ENCODE results near the gene GNB1L.

The GNB1L gene

DNA sequence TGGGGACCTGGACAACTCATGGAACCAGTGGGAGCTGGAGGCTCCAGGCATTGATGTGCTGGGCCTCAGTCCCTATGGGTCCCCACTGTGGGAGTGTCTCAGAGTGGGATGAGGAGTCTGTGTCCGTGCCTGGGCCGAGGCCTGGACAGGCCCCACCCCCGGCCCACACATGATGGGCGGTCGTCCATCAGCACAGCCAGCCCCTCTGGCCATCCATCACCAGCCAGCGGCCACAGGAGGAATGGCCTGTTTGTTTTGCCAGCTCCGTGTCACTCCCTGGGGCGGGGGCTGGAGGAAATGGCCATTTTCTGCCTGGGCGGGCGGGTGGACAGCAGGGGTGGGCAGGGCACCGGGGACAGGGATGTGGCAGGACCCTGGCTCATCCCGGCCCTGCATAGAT, 107.1 kb downstream of the GNB1L start:
- no peak for TF ChIP-seq GATA3 (IDR thresholded peaks at IDR 0.05; ENCODE audit: low read depth, low read length)
- TF ChIP-seq GATA2 (IDR thresholded peaks at IDR 0.05; ENCODE audit: low read depth, low read length): no peak

DNA sequence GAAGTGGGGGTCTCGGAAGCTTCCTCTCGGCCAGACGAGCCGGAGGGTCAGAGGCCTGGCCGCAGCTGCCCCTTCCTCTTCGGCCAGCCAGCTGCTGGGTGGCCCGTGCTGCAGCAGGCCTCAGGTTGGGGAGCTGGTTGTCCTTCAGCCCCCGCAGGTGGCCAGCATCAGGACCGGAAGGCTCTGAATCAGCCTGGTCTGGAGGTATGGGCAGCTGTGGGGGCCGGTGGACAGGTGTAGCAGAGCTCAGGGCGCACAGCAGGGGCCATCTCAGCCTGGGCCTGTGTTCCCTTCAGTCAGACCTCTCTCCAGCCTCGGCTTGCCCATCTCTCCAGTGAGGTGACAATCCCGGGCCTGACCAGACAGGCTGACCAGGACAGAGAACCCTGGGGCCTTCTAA, 107.9 kb downstream of the GNB1L start:
- TF ChIP-seq GATA3 (IDR thresholded peaks at IDR 0.05; ENCODE audit: low read depth, low read length): no peak
- TF ChIP-seq GATA2 (IDR thresholded peaks at IDR 0.05; ENCODE audit: low read depth, low read length): no peak

DNA sequence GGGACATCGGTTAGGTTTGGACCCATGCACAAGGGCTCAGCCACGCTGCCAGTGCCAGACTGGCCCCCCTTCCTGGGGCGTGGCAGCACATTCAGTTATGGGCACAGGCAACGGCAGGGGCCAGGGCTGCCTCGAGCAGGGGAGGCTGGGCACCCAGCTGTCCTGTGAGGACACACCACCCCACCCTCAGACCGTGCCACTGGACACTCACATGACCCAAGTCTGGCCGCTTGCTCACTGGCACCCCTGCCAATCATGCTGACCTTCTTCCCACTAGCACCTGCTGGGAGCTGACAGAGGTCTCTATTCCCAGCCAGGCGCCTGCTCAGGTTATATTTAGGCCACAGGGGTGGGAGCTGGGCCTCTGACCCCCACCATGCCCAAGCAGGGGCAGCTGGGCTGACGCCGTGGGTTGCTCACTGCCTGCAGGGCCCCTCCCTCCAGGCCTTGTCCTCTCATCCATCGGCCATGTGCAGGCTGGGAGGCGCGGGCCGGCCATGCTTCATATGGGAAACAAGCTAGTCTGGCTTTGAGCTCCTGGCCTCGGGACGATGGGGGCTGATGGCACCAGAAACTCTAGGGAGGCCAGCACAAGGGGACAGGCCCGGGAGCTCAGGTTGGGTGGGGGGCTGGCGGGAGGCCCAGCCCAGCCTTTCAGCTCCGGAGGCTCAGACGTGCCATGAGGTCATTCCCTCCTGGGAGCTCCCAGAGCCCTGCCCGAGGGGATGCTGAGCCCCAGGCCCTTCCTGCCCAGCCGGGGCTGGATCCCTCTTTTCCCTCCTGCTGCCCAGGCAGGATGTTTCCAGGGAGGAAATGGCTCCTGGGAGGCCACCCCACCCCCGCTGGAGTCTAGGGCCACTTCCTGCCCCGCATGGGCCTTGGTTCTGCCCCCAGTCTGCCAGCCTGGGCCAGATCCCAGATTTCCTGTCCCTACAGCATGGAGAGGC, 109.2 kb downstream of the GNB1L start:
- TF ChIP-seq GATA2 (IDR thresholded peaks at IDR 0.05; ENCODE audit: low read depth, low read length) (no peak), GATA3 (IDR thresholded peaks at IDR 0.05; ENCODE audit: low read depth, low read length) (no peak)

DNA sequence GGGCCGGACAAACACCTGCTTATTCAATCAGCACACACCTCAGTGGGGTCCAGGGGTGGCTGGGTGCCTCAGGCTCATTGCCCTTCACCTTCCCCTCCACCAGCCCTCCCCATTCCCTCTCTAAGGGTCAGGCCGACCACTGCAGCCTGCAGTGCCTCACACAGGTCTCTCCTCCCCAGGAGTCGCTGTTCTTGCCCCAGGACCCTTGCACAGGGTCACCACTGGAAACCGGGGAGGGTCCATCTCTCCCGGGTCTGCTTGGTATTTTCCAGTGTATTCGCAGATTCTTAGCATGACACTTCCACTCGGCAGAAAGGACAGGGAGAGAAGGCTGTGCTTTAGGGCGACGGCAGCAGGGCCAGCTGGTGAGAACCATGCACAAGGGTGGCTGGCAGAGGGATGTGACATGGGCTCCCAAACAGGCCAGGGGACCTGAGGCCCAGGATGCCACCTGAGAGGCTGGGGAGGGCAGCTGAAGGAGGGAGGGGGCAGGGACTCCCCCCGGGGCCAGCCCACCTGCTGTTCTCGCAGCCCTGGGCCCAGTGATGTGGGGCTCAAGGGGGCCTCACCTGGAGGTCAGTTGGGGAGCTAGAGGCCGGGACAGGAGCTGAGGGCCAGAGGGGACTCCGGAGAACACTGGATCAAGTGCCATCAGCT, 110.2 kb downstream of the GNB1L start:
- TF ChIP-seq GATA3 (IDR thresholded peaks at IDR 0.05; ENCODE audit: low read depth, low read length): no peak
- no peak for TF ChIP-seq GATA2 (IDR thresholded peaks at IDR 0.05; ENCODE audit: low read depth, low read length)

DNA sequence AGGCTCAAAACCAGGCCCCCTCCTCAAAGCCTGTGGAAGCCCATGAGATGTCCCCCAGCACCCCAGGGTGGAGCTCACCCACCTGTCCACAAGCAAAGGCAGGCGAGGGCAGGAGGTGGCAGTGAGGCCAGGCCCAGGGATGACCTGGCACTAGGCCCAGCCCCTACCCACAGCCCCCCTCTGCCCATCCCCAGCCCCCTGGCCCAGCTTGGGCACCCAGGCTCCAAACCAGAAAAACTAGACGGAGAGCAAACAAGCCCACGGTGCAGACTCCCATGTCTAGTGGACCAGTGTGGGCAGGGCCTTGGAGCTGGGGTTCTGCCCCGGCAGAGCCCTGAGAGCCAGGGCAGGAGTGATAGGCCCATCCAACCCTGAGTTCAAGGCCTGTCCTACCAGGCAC, 111.0 kb downstream of the GNB1L start:
- TF ChIP-seq GATA3 (IDR thresholded peaks at IDR 0.05; ENCODE audit: low read depth, low read length) (no peak), GATA2 (IDR thresholded peaks at IDR 0.05; ENCODE audit: low read depth, low read length) (no peak)

DNA sequence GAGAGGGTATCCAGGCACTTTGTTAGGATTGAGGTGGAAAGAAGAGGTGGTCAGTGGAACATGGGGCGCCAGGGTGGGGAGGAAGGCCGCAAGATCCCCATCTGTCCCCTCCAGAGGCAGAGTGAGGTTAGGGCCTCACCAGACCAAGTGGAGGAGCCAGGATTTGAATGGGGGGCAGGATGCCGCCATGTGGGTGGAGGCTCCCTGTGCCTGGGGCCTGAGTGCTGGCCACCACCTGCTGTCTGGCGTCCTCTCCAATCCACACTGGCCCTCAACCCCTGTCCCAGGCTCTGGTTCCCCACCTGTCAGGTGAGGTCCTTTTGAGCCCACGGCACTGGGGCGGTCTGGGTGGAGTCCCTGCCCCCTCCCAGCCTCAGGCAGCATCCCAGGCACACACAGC, 111.6 kb downstream of the GNB1L start:
- no peak for TF ChIP-seq GATA2 (IDR thresholded peaks at IDR 0.05; ENCODE audit: low read depth, low read length)
- TF ChIP-seq GATA3 (IDR thresholded peaks at IDR 0.05; ENCODE audit: low read depth, low read length): no peak

DNA sequence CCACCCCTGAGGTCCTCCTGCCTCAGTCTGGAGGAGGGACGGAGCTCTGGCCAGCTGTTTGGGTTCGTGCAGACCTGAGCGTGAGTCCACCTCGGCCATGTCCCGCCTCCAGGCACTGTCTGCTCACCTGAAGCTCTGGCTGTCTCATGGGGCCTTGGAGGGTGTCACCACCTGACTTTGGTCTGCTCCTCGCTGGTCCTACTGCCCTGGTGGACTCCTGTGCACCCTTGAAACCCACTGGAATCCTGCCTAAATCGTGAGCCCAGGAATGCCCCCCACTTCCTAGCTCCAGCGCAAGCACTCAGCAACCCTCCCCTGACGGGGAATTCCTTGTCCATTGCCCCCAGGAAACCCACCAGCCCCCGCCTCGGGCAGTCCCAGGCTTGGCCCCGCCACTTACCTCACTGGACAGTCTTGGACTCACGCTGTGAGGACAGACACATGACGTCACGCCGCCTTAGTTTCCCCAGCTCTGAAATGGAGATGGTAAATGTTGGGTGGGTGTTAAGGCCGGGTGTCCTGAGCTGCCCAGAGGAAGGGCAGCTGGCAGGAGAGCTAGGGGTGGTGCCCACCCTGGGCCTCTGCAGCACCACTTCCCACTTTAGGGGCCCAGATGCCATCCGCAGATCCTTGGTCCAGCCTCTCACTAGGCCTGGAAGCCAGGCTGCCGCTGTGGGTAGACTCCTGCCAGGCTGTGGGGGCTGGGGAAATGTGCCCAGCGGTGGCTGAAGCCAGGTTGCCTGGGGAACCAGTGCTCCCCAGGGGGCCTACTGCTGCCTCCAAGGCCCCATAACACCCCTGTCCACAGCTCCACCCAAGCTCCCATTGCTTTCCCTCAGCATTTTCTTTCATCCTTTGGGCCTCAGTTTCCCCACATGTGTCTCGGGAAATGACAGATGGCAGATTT, 112.3 kb downstream of the GNB1L start:
- TF ChIP-seq GATA3 (IDR thresholded peaks at IDR 0.05; ENCODE audit: low read depth, low read length) (no peak), GATA2 (IDR thresholded peaks at IDR 0.05; ENCODE audit: low read depth, low read length) (no peak)

DNA sequence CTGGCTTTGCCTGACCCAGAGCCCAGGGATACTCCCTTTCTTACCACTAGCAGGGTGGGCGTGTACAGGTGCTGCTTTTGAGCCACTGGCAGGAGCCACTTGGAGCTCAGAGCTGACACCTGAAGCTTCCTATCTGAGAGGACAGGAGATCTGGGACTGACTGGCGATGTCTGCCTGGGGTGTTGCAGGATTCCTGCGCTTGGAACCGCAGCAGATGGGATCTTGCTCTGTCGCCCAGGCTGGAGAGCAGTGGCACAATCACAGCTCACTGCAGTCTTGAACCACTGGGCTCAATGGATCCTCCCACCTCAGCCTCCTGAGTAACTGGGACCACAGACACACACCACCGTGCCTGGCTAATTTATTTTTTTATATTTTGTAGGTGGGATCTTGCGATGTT, 113.6 kb downstream of the GNB1L start:
- TF ChIP-seq GATA2 (IDR thresholded peaks at IDR 0.05; ENCODE audit: low read depth, low read length): no peak
- no peak for TF ChIP-seq GATA3 (IDR thresholded peaks at IDR 0.05; ENCODE audit: low read depth, low read length)

DNA sequence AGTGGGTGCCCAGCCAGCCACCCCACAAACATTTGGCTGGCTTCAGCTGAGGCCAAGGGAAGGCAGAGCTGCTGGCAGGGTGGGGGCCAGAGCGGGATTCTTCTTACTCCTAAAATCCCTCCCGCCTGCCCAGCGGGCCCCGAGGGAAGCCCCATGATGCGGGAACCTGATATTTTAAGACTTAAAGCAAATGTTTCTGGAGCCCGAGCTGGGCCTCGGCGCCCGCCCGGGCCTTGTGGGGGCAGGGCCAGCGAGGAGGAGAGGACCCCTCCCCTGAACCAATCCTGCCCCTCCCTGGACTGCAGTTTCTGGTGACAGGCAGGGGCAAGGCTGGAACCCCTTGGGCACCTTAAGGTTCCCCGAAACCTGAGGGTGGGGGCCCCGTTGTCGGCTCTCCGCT, 114.1 kb downstream of the GNB1L start:
- no peak for TF ChIP-seq GATA3 (IDR thresholded peaks at IDR 0.05; ENCODE audit: low read depth, low read length)
- TF ChIP-seq GATA2 (IDR thresholded peaks at IDR 0.05; ENCODE audit: low read depth, low read length): no peak

DNA sequence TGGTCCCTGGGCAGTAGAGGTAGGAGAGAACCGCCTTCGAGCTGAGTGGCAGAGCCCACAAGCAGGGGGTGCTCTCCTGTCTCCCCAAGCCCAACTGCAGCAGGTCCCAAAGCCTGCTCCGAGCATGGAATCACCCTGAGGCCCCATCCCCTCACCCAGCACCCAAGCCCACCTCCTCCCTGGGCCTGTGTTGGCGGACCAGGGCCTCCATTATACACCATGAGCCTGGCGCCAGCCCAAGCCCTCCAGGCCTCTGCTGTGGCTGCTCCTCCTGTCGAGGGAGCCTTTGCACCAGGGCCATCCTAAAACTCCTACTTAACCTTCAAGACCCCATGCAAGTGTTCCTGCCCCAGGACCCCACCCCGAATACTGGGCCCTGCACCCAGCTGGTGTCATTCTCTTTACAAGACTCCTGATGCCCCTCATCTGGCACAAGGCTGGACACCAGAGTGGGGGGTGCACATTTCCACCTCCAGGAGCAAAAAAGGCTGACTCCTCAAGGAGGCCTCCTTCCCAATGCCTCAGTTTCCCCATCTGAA, 114.7 kb downstream of the GNB1L start:
- TF ChIP-seq GATA2 (IDR thresholded peaks at IDR 0.05; ENCODE audit: low read depth, low read length): no peak
- no peak for TF ChIP-seq GATA3 (IDR thresholded peaks at IDR 0.05; ENCODE audit: low read depth, low read length)

DNA sequence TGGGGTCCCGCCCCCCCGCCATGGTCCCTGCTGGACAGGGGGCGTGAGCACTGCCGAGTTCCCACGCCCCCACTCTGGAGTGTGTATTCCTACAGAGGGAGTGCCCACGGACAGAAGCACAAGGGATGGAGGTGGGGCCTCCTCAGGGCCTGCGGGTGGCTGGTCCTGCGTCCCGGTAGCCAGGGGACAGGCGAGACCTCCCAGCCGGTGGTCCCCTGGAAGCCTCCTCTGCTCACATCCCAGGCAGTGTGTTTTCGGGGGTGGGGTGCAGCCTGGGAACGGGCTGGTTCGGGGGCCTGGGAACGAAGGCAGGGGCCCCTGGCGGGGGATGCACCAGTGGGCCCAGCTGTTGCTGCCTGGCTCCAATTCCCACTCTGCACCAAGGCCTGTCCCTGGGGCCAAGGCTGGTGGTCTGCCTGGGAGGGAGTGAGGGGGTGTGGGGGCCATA, 115.2 kb downstream of the GNB1L start:
- TF ChIP-seq GATA3 (IDR thresholded peaks at IDR 0.05; ENCODE audit: low read depth, low read length) (no peak), GATA2 (IDR thresholded peaks at IDR 0.05; ENCODE audit: low read depth, low read length) (no peak)

DNA sequence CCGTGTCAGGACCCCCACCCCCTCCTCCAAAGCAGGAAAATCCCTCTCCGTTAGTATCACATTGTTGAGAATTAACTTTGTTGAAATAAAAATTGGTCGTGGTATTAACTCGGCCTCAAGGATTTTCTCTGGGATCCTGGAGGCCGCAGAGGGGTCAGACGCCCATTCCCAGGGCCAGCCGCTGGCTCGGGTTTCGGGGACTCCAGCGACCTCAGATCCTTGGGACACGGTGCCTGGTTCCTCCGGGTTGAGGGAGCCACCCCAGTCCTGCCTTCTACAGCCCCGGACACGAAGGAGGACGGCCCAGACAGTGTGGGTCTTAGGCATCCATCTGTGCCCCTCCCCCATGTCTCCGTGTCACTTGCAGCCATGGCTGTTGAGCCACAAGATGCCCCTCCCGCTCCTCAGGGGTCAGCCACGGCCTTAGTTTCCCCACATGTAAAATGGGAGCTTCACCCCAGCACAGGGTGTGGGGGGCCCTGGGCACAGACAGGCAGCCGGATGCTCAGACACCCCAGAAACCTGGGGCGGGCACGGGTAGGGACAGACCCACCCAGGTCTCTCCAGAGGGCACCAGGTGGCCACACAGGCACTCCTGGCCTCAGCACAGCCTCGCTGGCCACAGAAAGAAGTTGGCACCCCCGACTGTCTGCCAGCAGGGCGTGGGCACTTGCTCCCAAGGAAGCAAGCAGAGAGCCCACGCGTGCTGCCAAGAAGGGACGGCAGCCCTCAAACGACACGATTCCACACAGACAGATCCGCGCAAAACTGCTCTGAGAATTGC, 115.8 kb downstream of the GNB1L start:
- TF ChIP-seq GATA2 (IDR thresholded peaks at IDR 0.05; ENCODE audit: low read depth, low read length) (no peak), GATA3 (IDR thresholded peaks at IDR 0.05; ENCODE audit: low read depth, low read length) (no peak)

Data from SH-SY5Y (cell line).